ENCODE data around the gene NAA10. TPM values are rescaled to one million over a fixed set of nuclear protein-coding genes. Genes with fewer than 3 reads are reported as not detected.

The NAA10 gene
- total RNA-seq, 1 experiment from 2014 or later: 124 TPM

- RAD21 ChIA-PET (ENCODE audit: low non-redundant PET in 1 of 2, low total read pairs in 2 of 2, uncharacterized antibody in 2 of 2, unreplicated experiment in 2 of 2): no interaction called here
- CTCF ChIA-PET: no interaction called here
- no TSS peak for BruUV-seq (replicated peaks)
Observed at GRCh38 chrX:153907456-153907855, 27.4 kb downstream of the NAA10 start.

More at GRCh38 chrX:153907456-153907855, 27.4 kb downstream of the NAA10 start:
- intact Hi-C loops (cut with micrococcal nuclease): no loop called here
- H3K4me1 ChIP-seq (ENCODE audit: control insufficient read depth in 1 of 2, insufficient read depth in 2 of 2, low read length in 2 of 2): peaks cover 0 to 10% of the 10 kb centered on the region in 2 experiments; a peak in 1 of 4 replicates
- no peak overlapping the region for H3K4me2 ChIP-seq (ENCODE audit: low read length)
- no peak overlapping the region for H3K9ac ChIP-seq (ENCODE audit: low read length)
- H3K36me3 ChIP-seq (ENCODE audit: control insufficient read depth in 1 of 2, insufficient read depth in 2 of 2, low read length in 2 of 2): no peaks in the 10 kb centered on the region
- no peaks in the 10 kb centered on the region for H3K27me3 ChIP-seq (ENCODE audit: insufficient read depth, low read length)
- H4K20me1 ChIP-seq (ENCODE audit: insufficient read depth): no peaks in the 10 kb centered on the region
- DNase-seq (ENCODE audit: low read depth, low spot score) (no peak), ATAC-seq (no peak)
- TF ChIP-seq POLR2AphosphoS5 (IDR thresholded peaks at IDR 0.05; ENCODE audit: low read depth, low read length): no peak
- no peak for TF ChIP-seq EZH2phosphoT487 (IDR thresholded peaks at IDR 0.05; ENCODE audit: borderline replicate concordance)
- TF ChIP-seq, protein P1, sequence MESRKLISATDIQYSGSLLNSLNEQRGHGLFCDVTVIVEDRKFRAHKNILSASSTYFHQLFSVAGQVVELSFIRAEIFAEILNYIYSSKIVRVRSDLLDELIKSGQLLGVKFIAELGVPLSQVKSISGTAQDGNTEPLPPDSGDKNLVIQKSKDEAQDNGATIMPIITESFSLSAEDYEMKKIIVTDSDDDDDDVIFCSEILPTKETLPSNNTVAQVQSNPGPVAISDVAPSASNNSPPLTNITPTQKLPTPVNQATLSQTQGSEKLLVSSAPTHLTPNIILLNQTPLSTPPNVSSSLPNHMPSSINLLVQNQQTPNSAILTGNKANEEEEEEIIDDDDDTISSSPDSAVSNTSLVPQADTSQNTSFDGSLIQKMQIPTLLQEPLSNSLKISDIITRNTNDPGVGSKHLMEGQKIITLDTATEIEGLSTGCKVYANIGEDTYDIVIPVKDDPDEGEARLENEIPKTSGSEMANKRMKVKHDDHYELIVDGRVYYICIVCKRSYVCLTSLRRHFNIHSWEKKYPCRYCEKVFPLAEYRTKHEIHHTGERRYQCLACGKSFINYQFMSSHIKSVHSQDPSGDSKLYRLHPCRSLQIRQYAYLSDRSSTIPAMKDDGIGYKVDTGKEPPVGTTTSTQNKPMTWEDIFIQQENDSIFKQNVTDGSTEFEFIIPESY (IDR thresholded peaks at IDR 0.05; ENCODE audit: extremely low read depth, insufficient replicate concordance, low read length): no peak
- no peak for TF ChIP-seq ATF3 (IDR thresholded peaks at IDR 0.05)
- no peak for TF ChIP-seq RAD21 (IDR thresholded peaks at IDR 0.05; ENCODE audit: low read depth)
- TF ChIP-seq, protein P2, sequence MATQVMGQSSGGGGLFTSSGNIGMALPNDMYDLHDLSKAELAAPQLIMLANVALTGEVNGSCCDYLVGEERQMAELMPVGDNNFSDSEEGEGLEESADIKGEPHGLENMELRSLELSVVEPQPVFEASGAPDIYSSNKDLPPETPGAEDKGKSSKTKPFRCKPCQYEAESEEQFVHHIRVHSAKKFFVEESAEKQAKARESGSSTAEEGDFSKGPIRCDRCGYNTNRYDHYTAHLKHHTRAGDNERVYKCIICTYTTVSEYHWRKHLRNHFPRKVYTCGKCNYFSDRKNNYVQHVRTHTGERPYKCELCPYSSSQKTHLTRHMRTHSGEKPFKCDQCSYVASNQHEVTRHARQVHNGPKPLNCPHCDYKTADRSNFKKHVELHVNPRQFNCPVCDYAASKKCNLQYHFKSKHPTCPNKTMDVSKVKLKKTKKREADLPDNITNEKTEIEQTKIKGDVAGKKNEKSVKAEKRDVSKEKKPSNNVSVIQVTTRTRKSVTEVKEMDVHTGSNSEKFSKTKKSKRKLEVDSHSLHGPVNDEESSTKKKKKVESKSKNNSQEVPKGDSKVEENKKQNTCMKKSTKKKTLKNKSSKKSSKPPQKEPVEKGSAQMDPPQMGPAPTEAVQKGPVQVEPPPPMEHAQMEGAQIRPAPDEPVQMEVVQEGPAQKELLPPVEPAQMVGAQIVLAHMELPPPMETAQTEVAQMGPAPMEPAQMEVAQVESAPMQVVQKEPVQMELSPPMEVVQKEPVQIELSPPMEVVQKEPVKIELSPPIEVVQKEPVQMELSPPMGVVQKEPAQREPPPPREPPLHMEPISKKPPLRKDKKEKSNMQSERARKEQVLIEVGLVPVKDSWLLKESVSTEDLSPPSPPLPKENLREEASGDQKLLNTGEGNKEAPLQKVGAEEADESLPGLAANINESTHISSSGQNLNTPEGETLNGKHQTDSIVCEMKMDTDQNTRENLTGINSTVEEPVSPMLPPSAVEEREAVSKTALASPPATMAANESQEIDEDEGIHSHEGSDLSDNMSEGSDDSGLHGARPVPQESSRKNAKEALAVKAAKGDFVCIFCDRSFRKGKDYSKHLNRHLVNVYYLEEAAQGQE (IDR thresholded peaks at IDR 0.05; ENCODE audit: low read depth): no peak
- TF ChIP-seq ELF1 (IDR thresholded peaks at IDR 0.05; ENCODE audit: borderline replicate concordance, low read depth): no peak
- TF ChIP-seq CBX3 (IDR thresholded peaks at IDR 0.05; ENCODE audit: low read depth): no peak
- TF ChIP-seq EZH2 (IDR thresholded peaks at IDR 0.05): no peak
- H3K9me2 ChIP-seq (ENCODE audit: insufficient read depth): no peaks in the 10 kb centered on the region
- no peak overlapping the region for H3K4me3 ChIP-seq (replicated peaks in 1 of 2; ENCODE audit: low read depth in 1 of 2, low read length in 2 of 2)
- H3K27ac ChIP-seq (ENCODE audit: low read depth, low read length): no peak overlapping the region
- H3K79me2 ChIP-seq (ENCODE audit: insufficient read depth, low read length): no peaks in the 10 kb centered on the region
- POLR2A ChIA-PET: no interaction called here
- H2AFZ ChIP-seq (ENCODE audit: low read depth, low read length, poor library complexity, severe bottlenecking): no peak overlapping the region
- H3K9me3 ChIP-seq (ENCODE audit: control insufficient read depth in 1 of 2, insufficient read depth in 1 of 2, low read depth in 1 of 2, low read length in 2 of 2): no peaks in the 10 kb centered on the region
